Stimulated activated naive CD8-positive, alpha-beta T cell treated with anti-CD3 and anti-CD28 coated beads, Interleukin-15, amount 100 ng/mL, for 72 hours (primary cell): ENCODE results near the gene HNRNPM.

ENCODE experiments used
- ATAC-seq: fragments of 150-1000 bp; cut with Tn5 transposase; 2 replicates; pipeline ENCODE4 v1.10.0; 2021; ENCODE audit warnings: mild to moderate bottlenecking, moderate library complexity
- DNase-seq, 2 donors: peaks; one replicate each; pipeline ENCODE4 v3.0.0; 2021 to 2022
- H3K27ac Mint-ChIP-seq, 2 donors: one replicate each; pipeline ENCODE4 v1.8.0; 2022; ENCODE audit warnings: mild to moderate bottlenecking in 2 of 2, mixed read lengths in 2 of 2, moderate library complexity in 2 of 2
- H3K27me3 Mint-ChIP-seq: one replicate; pipeline ENCODE4 v1.8.0; 2022; ENCODE audit warnings: mixed read lengths
- H3K4me1 Mint-ChIP-seq: one replicate; pipeline ENCODE4 v1.8.0; 2022; ENCODE audit warnings: mild to moderate bottlenecking, mixed read lengths
- H3K4me3 Mint-ChIP-seq, 2 donors: one replicate each; pipeline ENCODE4 v1.8.0; 2022; ENCODE audit warnings: mild to moderate bottlenecking in 2 of 2, mixed read lengths in 2 of 2, moderate library complexity in 1 of 2
- H3K9me3 Mint-ChIP-seq, 2 donors: one replicate each; pipeline ENCODE4 v1.8.0; 2022; ENCODE audit warnings: mixed read lengths in 2 of 2

HNRNPM gene

DNA sequence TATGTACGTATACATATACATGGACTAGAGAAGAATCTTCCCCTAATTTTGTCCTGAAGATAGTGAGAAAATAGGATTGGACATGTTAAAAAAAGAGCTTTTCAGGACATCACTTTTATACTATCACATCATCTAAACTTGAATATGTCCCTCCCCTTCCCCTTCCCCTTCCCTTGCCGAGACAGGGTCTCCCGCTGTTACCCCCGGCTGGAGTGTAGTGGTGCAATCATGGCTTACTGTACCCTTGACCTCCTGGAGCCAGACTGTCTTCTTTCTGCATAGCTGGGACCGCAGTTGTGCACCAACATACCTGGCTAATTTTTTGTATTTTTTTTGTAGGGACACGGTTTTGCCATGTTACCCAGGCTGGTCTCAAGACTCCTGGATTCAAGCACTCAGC is 6.6 kb downstream of the HNRNPM start:
- Mint-ChIP-seq H3K27me3 (no peaks in the 10 kb centered on the region), H3K4me3 (peak overlapping the region; percentile 29 to 45), H3K9me3 (no peaks in the 10 kb centered on the region), H3K27ac (peak overlapping the region in 1 of 2 donors; percentile 80), H3K4me1 (peaks cover 87% of the 10 kb centered on the region)
- DNase-seq = no peak
- ATAC-seq = no peak

DNA sequence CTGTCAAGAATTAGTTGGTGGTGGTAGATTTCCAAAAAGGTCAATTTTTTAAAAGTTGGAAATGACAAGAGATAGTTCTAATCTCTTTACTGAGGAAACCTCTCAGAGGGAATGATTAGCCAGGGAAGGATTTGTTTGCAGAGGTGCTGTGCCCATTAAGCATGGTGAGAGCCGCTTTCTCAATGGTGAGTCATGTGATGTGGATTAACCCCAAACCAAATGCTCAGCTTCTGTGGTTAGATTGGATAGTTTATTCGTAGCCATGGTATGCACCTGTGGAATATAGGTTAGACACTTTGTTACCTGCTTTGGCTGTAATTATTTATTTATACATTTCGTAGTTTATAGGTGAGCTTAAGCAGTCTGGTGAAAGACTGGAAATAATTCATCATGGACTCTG is 7.1 kb downstream of the HNRNPM start:
- Mint-ChIP-seq H3K9me3 (no peaks in the 10 kb centered on the region), H3K4me3 (peak overlapping the region; percentile 29 to 31), H3K27me3 (no peaks in the 10 kb centered on the region), H3K4me1 (peaks cover 87% of the 10 kb centered on the region), H3K27ac (no peak overlapping the region)
- ATAC-seq (peak; percentile 81), DNase-seq (peak in 1 of 2 donors; percentile 8)

DNA sequence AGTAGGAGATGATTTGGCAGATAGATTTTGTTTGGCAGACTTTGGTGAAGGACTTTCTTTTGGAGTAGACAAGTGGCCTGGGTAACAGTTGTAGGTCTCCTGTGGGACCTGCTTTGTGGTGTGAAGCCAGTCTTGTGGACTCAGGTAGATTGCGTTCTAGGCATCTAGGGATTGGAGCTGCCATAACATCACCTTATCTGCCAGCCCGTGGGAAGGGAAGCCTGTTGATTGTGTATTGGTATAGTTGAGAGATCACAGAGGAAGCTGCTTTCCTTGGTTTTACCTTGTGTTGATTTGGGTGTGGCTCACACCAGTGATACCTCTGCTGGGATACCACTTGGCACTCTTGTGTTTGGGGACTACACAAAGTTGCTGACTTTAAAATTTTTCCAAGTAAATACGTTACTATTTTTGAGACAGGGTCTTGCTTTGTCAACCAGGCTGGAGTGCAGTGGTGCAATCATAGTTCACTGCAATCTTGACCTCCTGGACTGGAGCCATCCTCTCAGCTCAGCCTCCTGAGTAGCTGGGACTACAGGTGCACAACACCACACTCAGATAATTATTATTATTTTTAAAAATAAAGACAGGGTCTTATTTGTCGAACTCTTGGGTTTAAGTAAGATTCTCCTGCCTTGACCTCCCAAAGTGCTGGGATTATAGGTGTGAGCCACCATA is 7.8 kb downstream of the HNRNPM start:
- no peak for DNase-seq
- Mint-ChIP-seq H3K27me3 (no peaks in the 10 kb centered on the region), H3K4me1 (peaks cover 82% of the 10 kb centered on the region), H3K27ac (peak overlapping the region in 1 of 2 donors; percentile 64), H3K9me3 (no peaks in the 10 kb centered on the region), H3K4me3 (no peak overlapping the region)
- ATAC-seq = no peak

GRCh38 chr19:8453616-8454015 is 8.8 kb downstream of the HNRNPM start:
- Mint-ChIP-seq H3K9me3 (no peaks in the 10 kb centered on the region), H3K27ac (peak overlapping the region in 1 of 2 donors; percentile 93), H3K4me1 (peaks cover 78% of the 10 kb centered on the region), H3K4me3 (no peak overlapping the region), H3K27me3 (no peaks in the 10 kb centered on the region)
- ATAC-seq = no peak
- DNase-seq = no peak

DNA sequence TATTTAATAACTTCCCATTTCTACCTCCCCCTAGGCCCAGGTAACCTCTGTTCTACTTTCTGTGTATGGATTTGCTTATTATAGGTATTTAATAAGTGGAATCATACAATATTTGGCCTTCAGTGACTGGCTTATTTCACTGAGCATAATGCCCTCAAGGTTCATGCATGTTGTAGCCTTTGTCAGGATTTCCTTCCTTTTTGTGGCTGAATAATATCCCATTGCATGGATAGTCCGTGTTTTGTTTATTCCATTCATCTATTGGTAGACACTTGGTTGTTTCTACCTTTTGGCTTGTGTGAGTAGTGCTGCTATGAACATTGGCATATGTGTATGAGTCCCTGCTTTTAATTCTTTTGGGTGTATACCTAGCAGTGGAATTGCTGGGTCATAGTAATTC is 9.4 kb downstream of the HNRNPM start:
- Mint-ChIP-seq H3K27ac (peak overlapping the region in 1 of 2 donors; percentile 93), H3K27me3 (no peaks in the 10 kb centered on the region), H3K4me3 (no peak overlapping the region), H3K9me3 (no peaks in the 10 kb centered on the region), H3K4me1 (peaks cover 78% of the 10 kb centered on the region)
- ATAC-seq (no peak), DNase-seq (no peak)

DNA sequence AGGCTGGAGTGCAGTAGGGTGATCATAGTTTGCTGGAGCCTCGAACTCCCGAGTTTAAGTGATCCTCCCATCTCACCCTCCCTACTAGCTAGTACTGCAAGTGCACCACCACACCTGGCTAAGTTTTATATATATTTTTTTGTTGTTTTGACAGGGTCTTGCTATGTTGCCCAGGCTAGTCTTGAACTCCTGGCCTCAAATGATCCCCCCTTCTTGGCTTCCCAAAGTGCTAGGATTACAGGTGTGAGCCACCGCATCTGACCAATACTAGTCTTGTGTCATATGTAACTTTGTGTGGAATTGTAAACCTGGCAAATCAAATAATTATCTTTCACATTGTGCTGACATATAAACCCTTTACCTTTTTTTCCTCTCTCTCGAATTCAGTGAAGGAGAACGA is 10.2 kb downstream of the HNRNPM start:
- Mint-ChIP-seq H3K4me3 (no peak overlapping the region), H3K4me1 (peaks cover 82% of the 10 kb centered on the region)

DNA sequence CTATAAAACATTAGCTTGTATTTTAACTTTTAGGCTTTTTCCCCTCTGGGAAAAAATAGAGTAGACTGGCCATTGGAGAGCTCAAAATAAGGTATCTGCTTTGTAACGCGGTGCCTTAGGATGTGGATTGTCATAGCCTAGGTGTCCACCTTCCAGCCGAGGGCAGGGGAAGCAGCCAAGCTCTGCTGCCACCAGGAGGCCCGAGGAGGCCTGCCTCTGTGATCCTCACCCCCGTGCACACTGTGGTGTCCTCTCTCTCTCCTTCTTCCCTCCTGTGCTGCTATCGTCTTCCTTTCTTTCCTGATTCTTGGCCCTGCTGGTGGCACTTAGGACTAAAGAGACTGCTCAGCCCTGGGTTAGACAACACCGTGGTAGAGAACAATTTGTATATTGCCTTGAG is 11.3 kb downstream of the HNRNPM start:
- Mint-ChIP-seq H3K27ac (no peak overlapping the region), H3K4me3 (no peak overlapping the region), H3K4me1 (peaks cover 85% of the 10 kb centered on the region), H3K27me3 (no peaks in the 10 kb centered on the region), H3K9me3 (no peaks in the 10 kb centered on the region)
- ATAC-seq = no peak
- DNase-seq = no peak

More for the DNA sequence above, 10.2 kb downstream of the HNRNPM start:
- ATAC-seq = no peak
- peak overlapping the region in 1 of 2 donors; percentile 57 for H3K27ac Mint-ChIP-seq
- H3K27me3 Mint-ChIP-seq = no peaks in the 10 kb centered on the region
- H3K9me3 Mint-ChIP-seq = no peaks in the 10 kb centered on the region
- no peak for DNase-seq

DNA sequence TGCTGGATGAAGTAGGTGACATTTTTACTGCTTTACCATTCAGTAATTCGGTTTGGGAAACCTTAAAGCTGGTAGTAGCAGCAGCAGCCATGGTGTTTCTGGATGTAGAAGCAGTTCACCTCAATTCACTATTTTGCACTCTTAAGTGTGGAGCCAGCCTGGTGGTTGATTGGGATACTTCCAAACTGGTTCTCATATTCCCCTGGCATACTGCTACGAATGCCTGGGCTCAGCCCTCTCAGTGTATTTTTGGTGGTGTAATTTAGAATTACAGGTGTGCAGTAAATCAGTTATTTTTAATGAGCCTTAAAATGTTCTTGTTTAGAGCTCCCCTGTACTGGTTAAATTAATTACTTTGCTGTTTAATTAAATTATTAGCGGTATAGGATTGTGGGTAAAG is 12.4 kb downstream of the HNRNPM start:
- Mint-ChIP-seq H3K4me1 (peaks cover 76% of the 10 kb centered on the region), H3K27ac (no peak overlapping the region), H3K9me3 (no peaks in the 10 kb centered on the region), H3K4me3 (no peak overlapping the region), H3K27me3 (no peaks in the 10 kb centered on the region)
- no peak for ATAC-seq
- no peak for DNase-seq

DNA sequence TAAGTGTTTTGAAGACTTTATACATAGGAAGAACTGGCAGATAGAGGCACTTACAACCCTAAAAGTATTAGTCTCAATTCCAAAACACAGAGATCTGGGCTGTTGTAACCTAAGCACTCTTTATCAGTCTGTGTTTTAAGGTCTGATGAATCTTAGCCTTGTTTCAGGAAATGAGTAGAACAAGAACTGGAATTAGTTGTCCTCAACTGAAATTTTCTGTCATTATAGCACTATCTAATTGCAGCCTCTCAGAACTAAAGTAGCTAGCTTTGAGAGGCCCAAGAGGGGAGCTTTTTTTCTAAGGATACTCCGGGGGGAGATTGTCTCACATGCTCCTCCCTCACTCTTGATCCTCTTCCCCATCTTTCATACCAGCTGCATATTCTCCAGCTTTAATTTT is 13.1 kb downstream of the HNRNPM start:
- H3K27me3 Mint-ChIP-seq = no peaks in the 10 kb centered on the region
- H3K4me3 Mint-ChIP-seq = no peak overlapping the region
- ATAC-seq (no peak), DNase-seq (no peak)
- no peak overlapping the region for H3K27ac Mint-ChIP-seq
- H3K9me3 Mint-ChIP-seq = no peaks in the 10 kb centered on the region
- H3K4me1 Mint-ChIP-seq = peaks cover 76% of the 10 kb centered on the region

DNA sequence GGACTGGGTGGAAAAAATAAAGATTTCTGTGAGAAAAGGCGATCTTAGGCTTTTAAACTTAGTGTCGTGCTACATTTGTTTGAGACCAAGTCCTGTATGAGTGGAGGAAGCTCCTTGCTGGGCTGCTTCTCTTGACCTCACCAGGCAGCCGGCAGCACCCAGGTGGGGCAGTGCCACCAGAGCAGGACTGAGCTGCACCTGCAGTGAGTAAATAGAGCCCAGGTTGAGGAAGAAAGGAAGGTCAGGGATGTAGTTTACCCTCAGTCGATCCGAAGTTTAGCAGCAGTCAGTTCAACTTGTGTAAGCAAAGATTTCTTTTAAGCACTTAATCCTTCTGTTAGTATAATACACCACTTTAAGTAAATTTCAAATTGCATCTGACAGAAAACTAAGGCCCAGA is 13.6 kb downstream of the HNRNPM start:
- H3K4me3 Mint-ChIP-seq = no peak overlapping the region
- no peaks in the 10 kb centered on the region for H3K9me3 Mint-ChIP-seq
- ATAC-seq = no peak
- H3K4me1 Mint-ChIP-seq = peaks cover 72% of the 10 kb centered on the region
- DNase-seq = no peak
- H3K27me3 Mint-ChIP-seq = no peaks in the 10 kb centered on the region
- H3K27ac Mint-ChIP-seq = peak overlapping the region; percentile 65 to 89

GRCh38 chr19:8459095-8459494 is 14.3 kb downstream of the HNRNPM start:
- DNase-seq (no peak), ATAC-seq (no peak)
- Mint-ChIP-seq H3K27me3 (no peaks in the 10 kb centered on the region), H3K4me1 (peaks cover 65% of the 10 kb centered on the region), H3K27ac (peak overlapping the region; percentile 22 to 61), H3K4me3 (no peak overlapping the region), H3K9me3 (no peaks in the 10 kb centered on the region)

DNA sequence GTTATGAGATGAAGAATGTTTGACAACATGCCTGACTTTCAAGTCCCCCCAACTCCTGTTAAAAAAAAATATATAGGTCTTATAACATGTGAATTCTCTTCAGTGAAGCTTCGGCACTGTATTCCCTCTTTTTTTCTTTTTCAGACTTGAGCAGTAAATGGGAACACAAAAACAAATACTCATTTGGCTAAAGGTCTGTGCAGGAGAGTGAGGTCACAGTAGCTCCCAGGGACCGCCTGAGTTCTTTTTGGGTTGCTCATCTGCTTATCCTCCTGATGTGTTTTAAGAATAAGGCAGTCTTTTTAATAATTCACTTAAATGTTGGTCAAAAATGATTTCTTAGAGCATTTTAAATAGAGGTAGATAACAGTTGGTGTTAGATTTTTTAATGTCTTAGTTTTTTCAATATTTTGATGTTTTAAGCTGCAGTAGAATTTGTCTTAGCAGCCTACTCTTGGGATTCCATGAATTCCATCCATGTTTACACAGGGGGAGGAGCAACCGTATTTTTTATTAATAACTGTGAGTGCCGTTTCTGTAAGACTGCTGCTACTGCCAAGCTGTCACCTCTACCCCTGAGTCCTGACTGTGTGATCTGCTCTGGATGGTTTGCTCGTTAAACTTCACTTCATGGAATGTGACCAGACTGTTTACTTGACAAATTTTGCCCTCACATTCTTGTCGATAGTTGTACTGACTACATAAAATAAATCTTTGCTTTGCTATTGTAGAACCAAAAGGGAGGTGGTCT is 14.9 kb downstream of the HNRNPM start:
- no peak for DNase-seq
- H3K9me3 Mint-ChIP-seq = no peaks in the 10 kb centered on the region
- H3K27me3 Mint-ChIP-seq = no peaks in the 10 kb centered on the region
- no peak for ATAC-seq
- H3K4me1 Mint-ChIP-seq = peaks cover 59% of the 10 kb centered on the region
- H3K27ac Mint-ChIP-seq = peak overlapping the region in 1 of 2 donors; percentile 63
- H3K4me3 Mint-ChIP-seq = no peak overlapping the region

- DNase-seq (no peak), ATAC-seq (no peak)
- H3K4me1 Mint-ChIP-seq = peaks cover 49% of the 10 kb centered on the region
- H3K9me3 Mint-ChIP-seq = no peaks in the 10 kb centered on the region
- peak overlapping the region in 1 of 2 donors; percentile 63 for H3K27ac Mint-ChIP-seq
- H3K4me3 Mint-ChIP-seq = no peak overlapping the region
- no peaks in the 10 kb centered on the region for H3K27me3 Mint-ChIP-seq
Measured at GRCh38 chr19:8460516-8461298, 15.9 kb downstream of the HNRNPM start.

DNA sequence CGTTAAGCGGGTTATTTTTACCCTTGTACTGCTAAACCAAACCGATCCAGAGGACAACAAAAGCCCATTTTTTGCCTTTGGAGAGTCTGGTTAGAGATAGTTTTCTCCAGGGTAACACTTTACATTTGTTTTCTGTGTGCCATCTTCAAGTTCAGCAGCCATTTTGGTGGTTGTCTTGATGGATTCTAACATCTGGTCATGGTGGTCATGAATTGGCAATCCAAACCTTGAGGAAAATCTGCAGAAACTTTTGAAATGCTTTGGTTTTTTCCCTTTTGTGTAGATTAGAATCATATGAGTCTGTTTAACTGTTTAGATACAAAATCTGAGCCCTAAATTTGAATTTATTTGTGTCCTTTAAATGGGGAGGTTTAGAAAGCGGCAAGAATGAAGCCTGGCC is 16.6 kb downstream of the HNRNPM start:
- Mint-ChIP-seq H3K4me1 (peaks cover 43% of the 10 kb centered on the region), H3K9me3 (no peaks in the 10 kb centered on the region), H3K27ac (no peak overlapping the region), H3K27me3 (no peaks in the 10 kb centered on the region), H3K4me3 (no peak overlapping the region)
- ATAC-seq = no peak
- no peak for DNase-seq

DNA sequence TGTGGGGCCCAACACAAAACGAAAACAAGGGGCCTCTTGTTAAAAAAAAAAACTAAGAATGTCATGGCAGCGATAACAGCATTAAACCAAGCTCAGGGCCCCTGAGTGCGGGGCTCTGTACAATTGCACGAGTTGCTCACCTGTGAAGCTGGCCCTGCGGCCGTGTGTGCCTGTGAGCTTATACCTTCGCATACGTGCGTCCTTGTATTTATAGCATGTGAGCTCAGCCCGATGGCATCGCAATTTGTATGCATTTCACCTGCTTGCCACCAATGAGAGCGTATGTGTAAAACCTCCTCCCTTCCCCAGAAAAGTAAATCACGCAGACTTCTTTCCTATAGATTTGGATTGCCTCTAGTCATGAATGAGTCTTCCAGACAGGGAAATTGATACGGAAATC is 17.1 kb downstream of the HNRNPM start:
- no peak for DNase-seq
- H3K27ac Mint-ChIP-seq = peak overlapping the region in 1 of 2 donors; percentile 19
- no peak overlapping the region for H3K4me3 Mint-ChIP-seq
- H3K4me1 Mint-ChIP-seq = peaks cover 38% of the 10 kb centered on the region
- no peaks in the 10 kb centered on the region for H3K27me3 Mint-ChIP-seq
- no peak for ATAC-seq
- H3K9me3 Mint-ChIP-seq = no peaks in the 10 kb centered on the region

DNA sequence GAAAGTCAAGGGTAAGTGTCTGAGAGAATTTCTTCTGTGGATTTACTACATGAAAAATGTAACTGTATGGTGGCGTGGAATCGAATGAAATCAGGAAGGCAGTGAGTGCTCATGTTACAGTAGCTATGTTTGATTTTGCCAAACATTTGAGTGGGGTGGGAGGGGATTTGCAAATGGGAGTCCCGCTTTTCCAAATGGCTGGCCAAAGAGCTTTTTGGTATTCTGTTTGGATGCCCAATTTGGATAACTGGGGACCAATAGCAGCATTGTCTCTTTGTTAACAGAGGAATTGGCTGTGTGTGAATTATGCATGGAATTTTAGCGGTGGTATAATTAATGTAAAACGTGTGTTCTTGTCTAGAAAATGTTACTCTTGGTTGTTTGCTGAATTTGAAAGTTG is 17.8 kb downstream of the HNRNPM start:
- no peak for DNase-seq
- Mint-ChIP-seq H3K9me3 (no peaks in the 10 kb centered on the region), H3K27me3 (no peaks in the 10 kb centered on the region), H3K4me1 (peaks cover 36% of the 10 kb centered on the region), H3K27ac (peak overlapping the region in 1 of 2 donors; percentile 8), H3K4me3 (no peak overlapping the region)
- no peak for ATAC-seq
